Prostate gland (tissue), 1 donor: ENCODE data around the gene FAF1.

ENCODE experiments used
- POLR2A ChIP-seq: fragments of 450-650 bp; IDR thresholded peaks from one replicate; pipeline ENCODE4 v1.6.1; 2016; ENCODE audit warnings: antibody characterized with exemption, mild to moderate bottlenecking
- POLR2AphosphoS5 ChIP-seq: sonication (generic); formaldehyde crosslinking; IDR thresholded peaks from one replicate; pipeline ENCODE4 v1.6.1; 2017; ENCODE audit warnings: antibody characterized with exemption

DNA sequence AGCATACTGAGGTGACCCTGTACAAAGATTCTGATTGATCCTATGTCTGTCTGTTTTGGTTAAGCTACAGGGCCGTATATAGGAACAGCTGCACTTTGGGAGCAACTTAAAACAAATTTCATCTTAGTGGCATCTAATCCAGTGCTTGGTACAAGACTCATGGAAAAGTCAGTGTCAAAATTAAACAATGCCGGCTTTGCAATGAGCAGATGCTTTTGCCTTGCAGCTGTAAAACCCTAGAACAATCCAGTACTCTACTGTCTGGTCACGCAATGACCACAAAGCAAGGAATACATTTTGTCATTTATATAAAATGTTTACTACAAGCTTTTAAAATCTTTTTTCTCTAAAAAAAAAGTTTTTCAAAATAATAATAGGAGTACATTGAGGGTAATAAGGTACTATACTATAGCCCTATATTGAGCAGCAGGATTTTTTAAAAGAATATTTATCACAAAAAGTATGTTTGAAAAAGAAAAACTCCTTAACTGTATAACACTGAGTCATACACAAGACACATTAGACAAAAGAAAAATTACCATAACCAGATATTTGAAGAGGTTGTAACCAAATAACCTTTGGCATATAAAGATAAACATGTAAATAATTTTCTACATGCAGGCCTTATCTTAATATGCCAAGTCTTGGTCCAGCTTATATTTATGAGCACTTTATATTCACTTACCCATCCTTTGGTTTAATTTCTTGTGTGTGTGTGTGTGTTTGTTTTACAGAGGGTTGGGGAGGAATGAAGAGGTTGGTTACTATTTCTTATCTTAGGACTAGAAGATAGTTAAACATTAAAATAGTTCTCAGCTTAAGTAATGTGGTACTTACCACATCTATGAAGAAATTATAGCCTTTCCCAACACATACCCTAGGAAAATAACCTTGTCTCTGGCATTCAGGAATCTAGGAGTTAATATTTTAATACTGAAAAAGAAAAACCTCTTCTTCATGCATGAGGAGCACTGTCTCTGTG lies 262.3 kb downstream of the FAF1 start:
- TF ChIP-seq POLR2A = no peak
- no peak for TF ChIP-seq POLR2AphosphoS5
